ENCODE results near the gene RETREG1. TPM values are rescaled to one million over a fixed set of nuclear protein-coding genes. Genes with fewer than 3 reads are reported as not detected.

Gene RETREG1
- total and polyA plus RNA-seq, 2 of the 13 experiments (the other 11 are each of a cell fraction or from before 2014, with no cell fraction given), result 0.07 TPM; not detected in 1

DNA sequence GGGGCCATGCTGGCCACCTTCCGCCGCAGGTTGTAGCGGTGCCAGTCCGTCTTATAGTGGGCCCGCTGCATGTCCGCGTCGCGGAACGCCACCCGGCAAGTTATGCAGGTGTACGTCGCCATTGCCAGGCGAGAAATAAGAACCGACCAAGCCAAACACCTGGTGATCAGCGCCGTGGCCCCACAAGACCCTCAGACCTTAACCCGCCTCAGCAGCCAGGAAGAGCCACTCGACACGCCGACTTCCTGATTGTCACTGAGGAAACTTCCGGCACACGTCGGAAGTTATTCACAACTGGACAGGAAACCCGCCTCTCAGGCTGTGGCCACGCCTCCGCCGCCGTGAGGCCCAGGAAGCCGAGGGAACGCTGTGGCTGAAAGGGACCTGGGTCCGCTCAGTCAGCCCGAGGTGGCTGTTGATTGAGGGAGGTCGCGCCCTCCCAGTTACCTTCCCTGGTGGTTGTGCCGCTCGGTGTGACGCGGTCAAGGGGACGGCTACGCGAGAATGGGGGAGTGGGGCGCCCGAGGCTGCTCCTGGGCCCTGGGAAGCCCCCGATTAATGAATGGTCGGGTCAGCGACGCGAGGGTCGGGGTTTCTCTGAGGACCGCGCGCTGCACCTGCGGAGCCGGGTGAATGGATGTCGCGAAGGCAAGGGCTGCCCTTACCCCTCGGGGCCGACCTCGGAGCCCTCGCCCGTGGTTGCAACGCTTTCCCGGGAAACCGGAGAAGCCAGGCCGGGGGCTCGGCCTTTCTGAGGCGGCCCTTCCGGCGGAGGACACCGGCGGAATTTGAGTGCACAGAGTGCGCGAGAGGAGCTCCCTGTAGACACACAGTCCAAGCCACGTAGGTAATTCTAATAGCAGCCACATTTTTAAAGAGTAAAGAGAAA is 151.0 kb downstream of the RETREG1 start, which contains the start of gene ZNF622 (continued):
- TF ChIP-seq PHF8 (CRISPR knock-in tag; IDR thresholded peaks at IDR 0.05) (peak; percentile 99), CCDC6 (CRISPR knock-in tag; IDR thresholded peaks at IDR 0.05) (peak; percentile 85), ZNF333 (CRISPR knock-in tag; IDR thresholded peaks at IDR 0.05; ENCODE audit: borderline replicate concordance) (peak; percentile 80; the same call in 1 of the 2 replicates), IKZF5 (CRISPR knock-in tag; IDR thresholded peaks at IDR 0.05) (peak; percentile 62; the same call in 1 of the 2 replicates), SP1 (IDR thresholded peaks at IDR 0.05) (no peak), SP1 (CRISPR knock-in tag; IDR thresholded peaks at IDR 0.05) (peak; percentile 92), ZNF282 (IDR thresholded peaks at IDR 0.05; ENCODE audit: partially characterized antibody) (no peak), RNF2 (conservative IDR thresholded peaks at IDR 0.05; ENCODE audit: low read depth) (no peak; the same call in 1 of the 2 replicates), CREB1 (IDR thresholded peaks at IDR 0.05) (peak; percentile 63), CREB1 (CRISPR knock-in tag; IDR thresholded peaks at IDR 0.05) (peak; percentile 84), SIX4 (CRISPR knock-in tag; IDR thresholded peaks at IDR 0.05) (no peak), ZNF790 (CRISPR knock-in tag; IDR thresholded peaks at IDR 0.05; ENCODE audit: borderline replicate concordance) (peak; percentile 90; the same call in 1 of the 2 replicates)
- TF ChIP-seq, protein P1, sequence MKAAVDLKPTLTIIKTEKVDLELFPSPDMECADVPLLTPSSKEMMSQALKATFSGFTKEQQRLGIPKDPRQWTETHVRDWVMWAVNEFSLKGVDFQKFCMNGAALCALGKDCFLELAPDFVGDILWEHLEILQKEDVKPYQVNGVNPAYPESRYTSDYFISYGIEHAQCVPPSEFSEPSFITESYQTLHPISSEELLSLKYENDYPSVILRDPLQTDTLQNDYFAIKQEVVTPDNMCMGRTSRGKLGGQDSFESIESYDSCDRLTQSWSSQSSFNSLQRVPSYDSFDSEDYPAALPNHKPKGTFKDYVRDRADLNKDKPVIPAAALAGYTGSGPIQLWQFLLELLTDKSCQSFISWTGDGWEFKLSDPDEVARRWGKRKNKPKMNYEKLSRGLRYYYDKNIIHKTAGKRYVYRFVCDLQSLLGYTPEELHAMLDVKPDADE (CRISPR knock-in tag; IDR thresholded peaks at IDR 0.05), result no peak; the same call in 1 of the 2 replicates
- TF ChIP-seq, protein P2, sequence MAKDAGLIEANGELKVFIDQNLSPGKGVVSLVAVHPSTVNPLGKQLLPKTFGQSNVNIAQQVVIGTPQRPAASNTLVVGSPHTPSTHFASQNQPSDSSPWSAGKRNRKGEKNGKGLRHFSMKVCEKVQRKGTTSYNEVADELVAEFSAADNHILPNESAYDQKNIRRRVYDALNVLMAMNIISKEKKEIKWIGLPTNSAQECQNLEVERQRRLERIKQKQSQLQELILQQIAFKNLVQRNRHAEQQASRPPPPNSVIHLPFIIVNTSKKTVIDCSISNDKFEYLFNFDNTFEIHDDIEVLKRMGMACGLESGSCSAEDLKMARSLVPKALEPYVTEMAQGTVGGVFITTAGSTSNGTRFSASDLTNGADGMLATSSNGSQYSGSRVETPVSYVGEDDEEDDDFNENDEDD (CRISPR knock-in tag; IDR thresholded peaks at IDR 0.05; ENCODE audit: borderline replicate concordance), result no peak; the same call in 1 of the 2 replicates
- TF ChIP-seq, protein P3, sequence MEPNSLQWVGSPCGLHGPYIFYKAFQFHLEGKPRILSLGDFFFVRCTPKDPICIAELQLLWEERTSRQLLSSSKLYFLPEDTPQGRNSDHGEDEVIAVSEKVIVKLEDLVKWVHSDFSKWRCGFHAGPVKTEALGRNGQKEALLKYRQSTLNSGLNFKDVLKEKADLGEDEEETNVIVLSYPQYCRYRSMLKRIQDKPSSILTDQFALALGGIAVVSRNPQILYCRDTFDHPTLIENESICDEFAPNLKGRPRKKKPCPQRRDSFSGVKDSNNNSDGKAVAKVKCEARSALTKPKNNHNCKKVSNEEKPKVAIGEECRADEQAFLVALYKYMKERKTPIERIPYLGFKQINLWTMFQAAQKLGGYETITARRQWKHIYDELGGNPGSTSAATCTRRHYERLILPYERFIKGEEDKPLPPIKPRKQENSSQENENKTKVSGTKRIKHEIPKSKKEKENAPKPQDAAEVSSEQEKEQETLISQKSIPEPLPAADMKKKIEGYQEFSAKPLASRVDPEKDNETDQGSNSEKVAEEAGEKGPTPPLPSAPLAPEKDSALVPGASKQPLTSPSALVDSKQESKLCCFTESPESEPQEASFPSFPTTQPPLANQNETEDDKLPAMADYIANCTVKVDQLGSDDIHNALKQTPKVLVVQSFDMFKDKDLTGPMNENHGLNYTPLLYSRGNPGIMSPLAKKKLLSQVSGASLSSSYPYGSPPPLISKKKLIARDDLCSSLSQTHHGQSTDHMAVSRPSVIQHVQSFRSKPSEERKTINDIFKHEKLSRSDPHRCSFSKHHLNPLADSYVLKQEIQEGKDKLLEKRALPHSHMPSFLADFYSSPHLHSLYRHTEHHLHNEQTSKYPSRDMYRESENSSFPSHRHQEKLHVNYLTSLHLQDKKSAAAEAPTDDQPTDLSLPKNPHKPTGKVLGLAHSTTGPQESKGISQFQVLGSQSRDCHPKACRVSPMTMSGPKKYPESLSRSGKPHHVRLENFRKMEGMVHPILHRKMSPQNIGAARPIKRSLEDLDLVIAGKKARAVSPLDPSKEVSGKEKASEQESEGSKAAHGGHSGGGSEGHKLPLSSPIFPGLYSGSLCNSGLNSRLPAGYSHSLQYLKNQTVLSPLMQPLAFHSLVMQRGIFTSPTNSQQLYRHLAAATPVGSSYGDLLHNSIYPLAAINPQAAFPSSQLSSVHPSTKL (CRISPR knock-in tag; IDR thresholded peaks at IDR 0.05), result peak; percentile 41
- TF ChIP-seq, protein P4, sequence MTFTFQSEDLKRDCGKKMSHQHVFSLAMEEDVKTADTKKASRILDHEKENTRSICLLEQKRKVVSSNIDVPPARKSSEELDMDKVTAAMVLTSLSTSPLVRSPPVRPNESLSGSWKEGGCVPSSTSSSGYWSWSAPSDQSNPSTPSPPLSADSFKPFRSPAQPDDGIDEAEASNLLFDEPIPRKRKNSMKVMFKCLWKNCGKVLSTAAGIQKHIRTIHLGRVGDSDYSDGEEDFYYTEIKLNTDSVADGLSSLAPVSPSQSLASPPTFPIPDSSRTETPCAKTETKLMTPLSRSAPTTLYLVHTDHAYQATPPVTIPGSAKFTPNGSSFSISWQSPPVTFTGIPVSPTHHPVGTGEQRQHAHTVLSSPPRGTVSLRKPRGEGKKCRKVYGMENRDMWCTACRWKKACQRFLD (CRISPR knock-in tag; IDR thresholded peaks at IDR 0.05; ENCODE audit: borderline replicate concordance), result peak; percentile 74; the same call in 1 of the 2 replicates

Data from HepG2 (cell line).